CD4-positive, alpha-beta memory T cell (primary cell): ENCODE measurements around the gene MB. TPM values are rescaled to one million over a fixed set of nuclear protein-coding genes. Genes with fewer than 3 reads are reported as not detected.
A peak's percentile ranks its signal among the peaks of the same experiment; 100 is the strongest.

ENCODE experiments used
- CTCF ChIA-PET: fragments of 350-600 bp; sonication (Branson Sonifier 250); formaldehyde crosslinking; loops from one replicate; lab custom pipeline; 2021; ENCODE audit warnings: inconsistent platforms; ENCODE audit not compliant: partially characterized antibody; lab: Charles Lee
- POLR2A ChIA-PET: fragments of 350-600 bp; sonication (Branson Sonifier 250); formaldehyde crosslinking; loops from one replicate; lab custom pipeline; 2021; ENCODE audit not compliant: partially characterized antibody; lab: Charles Lee
- DNase-seq, 5 donors: peaks; one replicate each; pipeline versions ENCODE4 v3.0.0 to v3.0.0-alpha.2; 2020 to 2022; ENCODE audit warnings: mixed read lengths in 1 of 5
- H3K27ac ChIP-seq: one replicate; pipeline ENCODE4 v1.7.0; 2013; ENCODE audit warnings: low read depth, low read length
- H3K27me3 ChIP-seq: 2 replicates; pipeline ENCODE4 v1.7.0; 2013; ENCODE audit warnings: mild to moderate bottlenecking, low read length, moderate library complexity; ENCODE audit not compliant: insufficient read depth
- H3K36me3 ChIP-seq: 2 replicates; pipeline ENCODE4 v1.7.0; 2013; ENCODE audit warnings: mild to moderate bottlenecking, low read length, moderate library complexity; ENCODE audit not compliant: insufficient read depth
- H3K4me1 ChIP-seq: 2 replicates; pipeline ENCODE4 v1.7.0; 2013; ENCODE audit warnings: mild to moderate bottlenecking, low read length, moderate library complexity; ENCODE audit not compliant: insufficient read depth
- H3K4me3 ChIP-seq, 2 donors: one replicate each; pipeline ENCODE4 v1.7.0; 2013; ENCODE audit warnings: low read length in 2 of 2, mild to moderate bottlenecking in 1 of 2
- H3K9me3 ChIP-seq, 2 donors: one replicate each; pipeline ENCODE4 v1.7.0; 2013; ENCODE audit warnings: low read length in 2 of 2, control low read depth in 1 of 2; ENCODE audit not compliant: control insufficient read depth in 1 of 2
- H3K27ac Mint-ChIP-seq, 7 donors: one replicate each; pipeline ENCODE4 v1.8.0; 2020 to 2021; ENCODE audit warnings: mixed read lengths in 7 of 7, mild to moderate bottlenecking in 6 of 7, inconsistent platforms in 3 of 7, moderate library complexity in 3 of 7
- H3K27me3 Mint-ChIP-seq, 2 donors: one replicate each; pipeline ENCODE4 v1.8.0; 2020 to 2021; ENCODE audit warnings: mixed read lengths in 2 of 2
- H3K36me3 Mint-ChIP-seq, 2 donors: one replicate each; pipeline ENCODE4 v1.8.0; 2020 to 2021; ENCODE audit warnings: mixed read lengths in 2 of 2, inconsistent platforms in 1 of 2, mild to moderate bottlenecking in 1 of 2
- H3K4me1 Mint-ChIP-seq, 4 donors: one replicate each; pipeline ENCODE4 v1.8.0; 2020 to 2021; ENCODE audit warnings: mixed read lengths in 4 of 4, mild to moderate bottlenecking in 1 of 4
- H3K4me3 Mint-ChIP-seq, 8 donors: one replicate each; pipeline ENCODE4 v1.8.0; 2020 to 2021; ENCODE audit warnings: mixed read lengths in 8 of 8, mild to moderate bottlenecking in 7 of 8, moderate library complexity in 6 of 8, inconsistent platforms in 3 of 8
- H3K9me3 Mint-ChIP-seq, 8 donors: one replicate each; pipeline ENCODE4 v1.8.0; 2020 to 2021; ENCODE audit warnings: mixed read lengths in 8 of 8, mild to moderate bottlenecking in 5 of 8, inconsistent platforms in 3 of 8, moderate library complexity in 1 of 8
- intact Hi-C: fragments of 100-400 bp; cut with micrococcal nuclease; formaldehyde crosslinking; loops from one replicate; pipeline ENCODE4 v1.15.1; 2023
- polyA plus RNA-seq, 2 donors: library from polyadenylated mRNA; unstranded; fragments of 300-500 nt; fragmentation: Illumina TruSeq; gene quantifications; one replicate each; pipeline ENCODE4 v1.2.3, GENCODE V29; 2021
- total RNA-seq, 2 experiments: library from RNA; stranded (reverse); gene quantifications; one replicate each; pipeline ENCODE4 v1.2.3, GENCODE V29; 2021

MB gene
- total and polyA plus RNA-seq, 4 experiments from 2014 or later, result not detected

DNA sequence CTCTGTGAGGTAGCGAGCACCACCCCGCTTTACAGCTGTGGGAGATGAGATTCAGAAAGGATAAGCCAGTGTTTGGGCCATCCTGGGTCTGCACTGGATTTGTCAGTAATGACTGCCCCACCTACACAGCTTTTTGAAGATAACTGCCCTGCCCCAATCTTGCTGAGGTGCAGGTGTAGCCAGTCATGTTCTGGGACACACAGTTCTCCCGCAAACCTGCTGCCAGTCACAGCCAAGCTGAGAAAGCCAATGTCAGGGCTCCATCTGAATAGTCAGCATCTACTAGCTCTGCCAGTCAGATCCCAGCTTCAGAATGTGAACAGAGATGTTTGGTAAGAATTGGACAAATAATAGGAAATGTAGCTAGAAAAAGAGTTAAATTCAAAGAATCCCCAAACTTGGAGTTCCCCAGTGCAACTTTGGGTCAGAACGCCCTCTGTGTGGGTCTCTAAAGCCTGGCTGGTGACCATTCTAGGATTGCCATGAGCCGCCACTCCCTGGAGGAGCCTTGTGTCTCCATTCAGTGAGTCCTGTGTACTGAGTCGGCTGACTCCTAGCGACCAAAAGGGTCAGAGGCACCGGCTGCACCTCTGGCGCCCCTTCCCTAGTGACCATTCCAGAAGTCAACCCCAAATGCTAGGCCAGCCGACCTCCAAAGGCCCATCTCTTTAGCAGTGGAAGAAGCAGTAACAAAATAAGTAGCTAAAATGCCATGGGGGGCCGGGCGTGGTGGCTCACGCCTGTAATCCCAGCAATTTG lies 2.4 kb upstream of the MB start:
- H3K36me3 Mint-ChIP-seq, result no peaks in the 10 kb centered on the region
- CTCF ChIA-PET, result interaction anchor here (3.4 kb wide), 1 partner anchor 269 kb away, joined by 16 read pairs; no protein-coding TSS in a partner anchor
- POLR2A ChIA-PET, result no interaction called here
- H3K9me3 Mint-ChIP-seq, result no peaks in the 10 kb centered on the region
- no peak overlapping the region for H3K27ac Mint-ChIP-seq
- intact Hi-C loops, result no loop called here
- H3K4me3 Mint-ChIP-seq, result no peak overlapping the region
- H3K27me3 ChIP-seq, result no peaks in the 10 kb centered on the region
- H3K27me3 Mint-ChIP-seq, result no peaks in the 10 kb centered on the region
- peaks cover 0 to 18% (median 9%) of the 10 kb centered on the region in 4 donors for H3K4me1 Mint-ChIP-seq
- no peaks in the 10 kb centered on the region for H3K36me3 ChIP-seq
- H3K4me1 ChIP-seq, result peaks cover 9% of the 10 kb centered on the region
- H3K4me3 ChIP-seq, result no peak overlapping the region
- no peak overlapping the region for H3K27ac ChIP-seq
- no peaks in the 10 kb centered on the region for H3K9me3 ChIP-seq
- no peak for DNase-seq

DNA sequence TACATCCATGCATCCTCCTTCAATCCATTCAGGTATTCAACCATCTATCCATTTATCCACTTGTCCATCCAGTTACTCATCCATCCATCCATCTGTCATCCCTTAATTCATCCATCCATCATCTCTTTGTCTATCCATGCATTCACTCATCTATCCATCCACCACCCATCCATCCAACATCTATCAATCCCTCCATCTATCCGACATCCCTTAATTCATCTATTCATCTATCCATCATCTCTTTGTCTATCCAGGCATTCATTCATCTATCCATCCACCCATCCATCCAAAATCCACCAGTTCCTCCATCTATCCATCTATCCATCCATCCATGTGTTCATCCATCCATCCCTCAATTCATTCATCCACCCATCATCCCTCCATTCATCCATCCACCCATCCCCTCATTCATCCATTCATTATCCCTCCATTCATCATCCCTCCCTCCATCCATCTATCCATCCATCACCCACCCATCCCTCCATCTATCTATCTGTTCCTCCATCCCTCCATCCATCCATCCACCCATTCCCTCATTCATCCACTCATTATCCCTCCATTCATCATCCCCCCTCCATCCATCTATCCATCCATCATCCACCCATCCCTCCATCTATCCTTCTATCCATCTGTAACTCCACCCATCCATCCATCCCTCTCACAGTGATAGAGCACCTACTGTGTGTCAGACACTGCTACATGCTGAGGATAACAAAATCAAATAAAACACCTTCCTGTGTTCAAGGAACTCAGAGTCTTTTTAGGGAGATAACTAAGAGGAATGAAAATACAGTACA lies 1.5 kb upstream of the MB start:
- H3K4me3 ChIP-seq, result no peak overlapping the region
- Mint-ChIP-seq H3K27ac (no peak overlapping the region), H3K4me1 (peaks cover 0 to 18% (median 9%) of the 10 kb centered on the region in 4 donors), H3K9me3 (no peaks in the 10 kb centered on the region), H3K27me3 (no peaks in the 10 kb centered on the region), H3K4me3 (no peak overlapping the region), H3K36me3 (no peaks in the 10 kb centered on the region)
- H3K4me1 ChIP-seq, result peaks cover 9% of the 10 kb centered on the region
- ChIA-PET CTCF (interaction anchor here (3.4 kb wide), 1 partner anchor 268 kb away, joined by 16 read pairs; no protein-coding TSS in a partner anchor), POLR2A (no interaction called here)
- H3K36me3 ChIP-seq, result no peaks in the 10 kb centered on the region
- no peak overlapping the region for H3K27ac ChIP-seq
- intact Hi-C loops, result no loop called here
- H3K27me3 ChIP-seq, result no peaks in the 10 kb centered on the region
- DNase-seq, result no peak
- H3K9me3 ChIP-seq, result no peaks in the 10 kb centered on the region

DNA sequence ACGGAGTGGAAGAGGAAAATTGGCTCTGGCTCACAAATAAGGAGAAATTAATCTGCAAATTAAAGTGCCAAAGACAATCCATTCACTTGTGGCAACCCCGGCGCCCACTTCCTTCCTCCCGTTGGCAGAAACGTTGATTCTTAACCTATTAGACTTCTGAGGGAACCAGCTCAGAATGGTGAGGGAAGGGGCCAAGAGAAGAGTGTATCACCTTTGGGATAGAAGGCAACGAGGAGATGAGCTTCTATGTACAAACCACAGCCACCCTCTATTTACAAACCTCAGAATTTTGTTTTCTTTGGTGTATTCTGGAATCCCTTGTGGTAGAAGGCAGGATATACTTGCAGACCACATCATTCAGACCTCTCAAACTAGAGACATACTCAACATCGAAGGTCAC lies 1.1 kb downstream of the MB start:
- H3K27ac Mint-ChIP-seq, result no peak overlapping the region
- intact Hi-C loops, result no loop called here
- H3K4me1 ChIP-seq, result peaks cover 9% of the 10 kb centered on the region
- no peak for DNase-seq
- POLR2A ChIA-PET, result no interaction called here
- no peaks in the 10 kb centered on the region for H3K27me3 Mint-ChIP-seq
- H3K9me3 Mint-ChIP-seq, result no peaks in the 10 kb centered on the region
- H3K4me3 Mint-ChIP-seq, result peak overlapping the region in 1 of 8 donors; percentile 4
- peaks cover 0 to 18% (median 7%) of the 10 kb centered on the region in 4 donors for H3K4me1 Mint-ChIP-seq
- H3K36me3 Mint-ChIP-seq, result no peaks in the 10 kb centered on the region
- no peak overlapping the region for H3K27ac ChIP-seq
- H3K9me3 ChIP-seq, result no peaks in the 10 kb centered on the region
- H3K36me3 ChIP-seq, result no peaks in the 10 kb centered on the region
- CTCF ChIA-PET, result interaction anchor here (0.9 kb wide), 1 partner anchor 450 kb away, joined by 3 read pairs; no protein-coding TSS in a partner anchor
- H3K27me3 ChIP-seq, result no peaks in the 10 kb centered on the region
- H3K4me3 ChIP-seq, result no peak overlapping the region

DNA sequence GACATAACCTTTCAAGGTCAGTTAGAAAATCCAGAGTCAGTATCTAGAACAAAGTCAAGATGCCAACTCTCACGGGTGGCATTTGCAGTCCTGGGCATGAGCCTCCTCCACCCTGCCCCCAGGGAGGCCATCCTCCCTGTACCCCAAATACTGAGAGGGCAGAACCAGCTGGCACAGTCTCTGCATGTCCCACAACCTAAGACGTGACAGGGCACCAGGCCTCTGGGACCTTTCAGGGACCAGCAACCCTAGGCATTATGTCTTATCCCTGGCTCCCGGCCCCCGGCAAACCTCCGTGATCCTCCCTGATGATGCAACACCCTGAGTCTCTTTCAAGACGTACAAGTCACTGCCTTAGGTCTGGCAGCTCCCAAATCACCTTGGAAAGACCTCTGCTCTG lies 2.0 kb downstream of the MB start:
- intact Hi-C loops, result no loop called here
- H3K4me3 Mint-ChIP-seq, result no peak overlapping the region
- no peak overlapping the region for H3K27ac Mint-ChIP-seq
- no peaks in the 10 kb centered on the region for H3K9me3 Mint-ChIP-seq
- DNase-seq, result no peak
- no peak overlapping the region for H3K27ac ChIP-seq
- no peaks in the 10 kb centered on the region for H3K27me3 ChIP-seq
- H3K4me3 ChIP-seq, result no peak overlapping the region
- H3K9me3 ChIP-seq, result no peaks in the 10 kb centered on the region
- ChIA-PET POLR2A (no interaction called here), CTCF (interaction anchor here (0.9 kb wide), 1 partner anchor 450 kb away, joined by 3 read pairs; no protein-coding TSS in a partner anchor)
- peaks cover 9% of the 10 kb centered on the region for H3K4me1 ChIP-seq
- peaks cover 0 to 18% (median 7%) of the 10 kb centered on the region in 4 donors for H3K4me1 Mint-ChIP-seq
- H3K27me3 Mint-ChIP-seq, result peaks cover 0 to 2% of the 10 kb centered on the region in 2 donors
- H3K36me3 ChIP-seq, result no peaks in the 10 kb centered on the region
- H3K36me3 Mint-ChIP-seq, result no peaks in the 10 kb centered on the region

DNA sequence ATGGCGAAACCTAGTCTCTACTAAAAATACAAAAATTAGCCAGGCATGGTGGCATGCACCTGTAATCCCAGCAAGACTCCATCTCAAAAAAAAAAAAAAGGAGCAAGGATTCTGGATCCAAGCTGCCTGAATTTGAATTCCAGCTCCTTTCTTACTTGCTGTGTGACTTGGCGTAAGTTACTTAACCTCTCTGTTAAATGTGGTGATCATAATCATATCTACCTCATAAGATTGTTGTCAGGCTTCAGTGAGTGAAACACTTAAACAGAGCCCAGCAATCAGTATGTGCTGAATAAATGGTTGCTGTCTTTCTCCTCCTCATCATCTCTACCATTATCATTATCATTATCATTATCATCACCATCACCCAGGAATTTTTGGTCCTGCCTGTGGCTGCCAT lies 2.7 kb downstream of the MB start:
- Histone ChIP-seq H3K27me3 (no peaks in the 10 kb centered on the region), H3K4me3 (no peak overlapping the region), H3K9me3 (no peaks in the 10 kb centered on the region), H3K27ac (no peak overlapping the region), H3K36me3 (no peaks in the 10 kb centered on the region), H3K4me1 (peaks cover 9% of the 10 kb centered on the region)
- POLR2A ChIA-PET, result no interaction called here
- no peak overlapping the region for H3K4me3 Mint-ChIP-seq
- intact Hi-C loops, result no loop called here
- no peaks in the 10 kb centered on the region for H3K36me3 Mint-ChIP-seq
- peaks cover 2 to 3% of the 10 kb centered on the region in 2 donors for H3K27me3 Mint-ChIP-seq
- no peak for DNase-seq
- CTCF ChIA-PET, result no interaction called here
- H3K4me1 Mint-ChIP-seq, result peaks cover 0 to 18% (median 7%) of the 10 kb centered on the region in 4 donors
- H3K9me3 Mint-ChIP-seq, result no peaks in the 10 kb centered on the region
- H3K27ac Mint-ChIP-seq, result no peak overlapping the region

DNA sequence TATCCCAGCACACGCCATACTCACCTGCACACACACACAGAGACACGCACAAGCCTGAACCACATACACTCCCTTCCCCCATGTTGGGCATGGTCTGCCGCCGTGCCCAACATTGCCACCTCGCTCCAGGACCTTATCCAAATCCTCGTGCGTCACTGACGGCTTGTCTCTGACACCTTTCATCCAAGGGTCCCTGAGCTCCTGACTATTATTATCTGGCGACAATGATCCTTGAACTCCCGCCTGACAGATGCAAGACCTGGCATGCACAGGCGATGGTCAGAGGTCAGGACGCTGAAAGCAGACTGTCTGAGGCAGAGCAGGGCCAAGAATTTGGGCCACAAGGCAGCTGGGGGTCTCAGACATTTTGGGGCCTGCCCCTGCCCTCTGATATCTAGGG lies 4.2 kb downstream of the MB start:
- no peak overlapping the region for H3K27ac Mint-ChIP-seq
- Histone ChIP-seq H3K9me3 (no peaks in the 10 kb centered on the region), H3K36me3 (no peaks in the 10 kb centered on the region), H3K4me3 (no peak overlapping the region), H3K27me3 (no peaks in the 10 kb centered on the region), H3K4me1 (peaks cover 9% of the 10 kb centered on the region), H3K27ac (no peak overlapping the region)
- peaks cover 7 to 12% of the 10 kb centered on the region in 2 donors for H3K27me3 Mint-ChIP-seq
- ChIA-PET CTCF (no interaction called here), POLR2A (no interaction called here)
- no peaks in the 10 kb centered on the region for H3K9me3 Mint-ChIP-seq
- no peaks in the 10 kb centered on the region for H3K36me3 Mint-ChIP-seq
- peaks cover 0 to 18% (median 7%) of the 10 kb centered on the region in 4 donors for H3K4me1 Mint-ChIP-seq
- DNase-seq, result no peak
- no peak overlapping the region for H3K4me3 Mint-ChIP-seq
- intact Hi-C loops, result no loop called here

DNA sequence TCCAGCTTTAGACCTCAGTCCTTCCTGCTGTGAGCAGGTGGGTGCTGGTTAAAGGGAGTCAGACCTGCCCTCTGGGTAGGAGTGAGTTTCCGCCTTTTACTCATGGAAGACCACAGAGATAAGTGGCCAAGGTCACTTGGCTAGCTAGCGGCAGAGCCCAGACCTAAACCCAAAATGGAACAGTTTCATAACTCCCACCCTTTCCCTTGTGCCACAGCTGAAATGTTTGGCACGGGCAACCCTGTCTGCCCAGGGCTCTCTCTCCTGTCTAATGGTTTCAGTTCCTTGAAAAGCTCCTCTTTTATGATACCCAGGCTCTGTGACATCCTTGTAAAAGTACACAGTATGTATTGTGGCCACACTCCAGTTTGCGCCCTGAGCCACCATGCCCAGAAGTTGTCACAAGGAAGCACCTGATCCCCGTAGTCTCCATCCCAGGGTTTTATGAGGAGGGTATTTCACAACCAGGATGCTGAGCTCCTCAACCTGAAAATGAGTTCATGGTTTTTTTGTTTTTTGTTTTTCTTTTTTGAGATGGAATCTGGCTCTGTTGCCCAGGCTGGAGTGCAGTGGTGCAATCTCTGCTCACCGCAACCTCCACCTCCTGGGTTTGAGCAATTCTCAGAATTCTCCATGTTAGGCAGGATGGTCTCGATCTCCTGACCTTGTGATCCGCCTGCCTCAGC lies 5.1 kb downstream of the MB start:
- Histone ChIP-seq H3K4me3 (no peak overlapping the region), H3K9me3 (no peaks in the 10 kb centered on the region), H3K27me3 (no peaks in the 10 kb centered on the region), H3K4me1 (peaks cover 9% of the 10 kb centered on the region), H3K36me3 (no peaks in the 10 kb centered on the region), H3K27ac (no peak overlapping the region)
- Mint-ChIP-seq H3K4me3 (no peak overlapping the region), H3K4me1 (peaks cover 0 to 18% (median 7%) of the 10 kb centered on the region in 4 donors), H3K27me3 (peaks cover 10 to 12% of the 10 kb centered on the region in 2 donors), H3K36me3 (no peaks in the 10 kb centered on the region), H3K9me3 (no peaks in the 10 kb centered on the region), H3K27ac (no peak overlapping the region)
- no peak for DNase-seq
- ChIA-PET CTCF (interaction anchor here (0.7 to 1.2 kb wide), 3 partner anchors 9 to 29 kb away, joined by 3 to 4 read pairs (median 3); no protein-coding TSS in a partner anchor), POLR2A (no interaction called here)
- intact Hi-C loops, result no loop called here
